AG09309 (cell line): ENCODE data around the gene CYP21A2.
A peak's percentile ranks its signal among the peaks of the same experiment; 100 is the strongest.

Experiments used
- DNase-seq: peaks from one replicate; pipeline ENCODE4 v3.0.0-alpha.2; 2010; ENCODE audit warnings: low read depth
- H3K4me3 ChIP-seq: 2 replicates; pipeline ENCODE4 v1.5.1; 2011; ENCODE audit warnings: mild to moderate bottlenecking, low read depth, low read length, moderate library complexity; ENCODE audit not compliant: control insufficient read depth
- TF ChIP-seq, protein P1 (sequence below): IDR thresholded peaks from 2 replicates; pipeline ENCODE4 v1.5.1; 2011; ENCODE audit warnings: mild to moderate bottlenecking, low read depth, low read length, inconsistent platforms; ENCODE audit not compliant: insufficient read depth, control insufficient read depth; ENCODE audit errors: missing control alignments

The CYP21A2 gene

DNA sequence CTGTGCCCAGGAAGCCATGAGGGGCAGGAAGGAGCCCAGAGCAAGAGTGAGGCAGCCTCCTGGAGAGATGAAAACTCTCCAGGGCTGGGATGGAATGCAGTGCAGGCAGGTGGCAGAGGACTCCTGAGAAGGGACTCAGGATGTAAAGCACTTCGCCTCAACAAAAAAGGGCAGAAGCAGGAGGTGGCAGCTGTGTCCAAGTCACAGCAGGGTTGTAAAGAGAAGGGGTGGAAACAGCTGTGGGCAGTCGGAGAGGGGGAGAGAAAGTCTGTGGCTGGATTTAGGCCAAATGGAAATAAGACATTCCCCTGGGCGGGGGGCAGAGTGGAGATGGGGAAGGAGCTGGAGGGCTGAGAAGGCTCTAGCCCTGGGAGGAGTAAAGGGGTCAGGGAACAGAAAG lies 34.9 kb downstream of the CYP21A2 start:
- no peak overlapping the region for H3K4me3 ChIP-seq
- TF ChIP-seq, protein P1, sequence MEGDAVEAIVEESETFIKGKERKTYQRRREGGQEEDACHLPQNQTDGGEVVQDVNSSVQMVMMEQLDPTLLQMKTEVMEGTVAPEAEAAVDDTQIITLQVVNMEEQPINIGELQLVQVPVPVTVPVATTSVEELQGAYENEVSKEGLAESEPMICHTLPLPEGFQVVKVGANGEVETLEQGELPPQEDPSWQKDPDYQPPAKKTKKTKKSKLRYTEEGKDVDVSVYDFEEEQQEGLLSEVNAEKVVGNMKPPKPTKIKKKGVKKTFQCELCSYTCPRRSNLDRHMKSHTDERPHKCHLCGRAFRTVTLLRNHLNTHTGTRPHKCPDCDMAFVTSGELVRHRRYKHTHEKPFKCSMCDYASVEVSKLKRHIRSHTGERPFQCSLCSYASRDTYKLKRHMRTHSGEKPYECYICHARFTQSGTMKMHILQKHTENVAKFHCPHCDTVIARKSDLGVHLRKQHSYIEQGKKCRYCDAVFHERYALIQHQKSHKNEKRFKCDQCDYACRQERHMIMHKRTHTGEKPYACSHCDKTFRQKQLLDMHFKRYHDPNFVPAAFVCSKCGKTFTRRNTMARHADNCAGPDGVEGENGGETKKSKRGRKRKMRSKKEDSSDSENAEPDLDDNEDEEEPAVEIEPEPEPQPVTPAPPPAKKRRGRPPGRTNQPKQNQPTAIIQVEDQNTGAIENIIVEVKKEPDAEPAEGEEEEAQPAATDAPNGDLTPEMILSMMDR = no peak
- no peak for DNase-seq

DNA sequence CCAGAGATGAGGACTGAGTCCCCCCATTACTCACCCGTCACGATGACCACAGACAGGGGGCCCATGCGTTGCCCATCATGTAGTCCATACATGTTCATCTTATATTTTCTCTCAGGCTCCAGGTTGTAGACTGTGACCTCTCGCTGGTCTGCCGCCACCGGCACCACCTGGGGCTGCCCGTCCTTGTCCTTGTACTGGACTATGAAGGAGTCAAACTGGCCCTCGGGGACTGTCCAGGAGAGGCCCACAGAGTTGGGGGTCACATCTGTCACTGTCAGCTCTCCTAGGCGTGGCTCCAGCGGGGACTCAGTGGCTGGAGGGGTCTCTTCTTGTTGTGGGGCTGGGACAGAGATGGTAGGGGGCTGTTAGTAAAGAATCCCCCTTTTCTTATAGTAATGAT lies 35.4 kb downstream of the CYP21A2 start:
- TF ChIP-seq, protein P1 = no peak
- no peak overlapping the region for H3K4me3 ChIP-seq
- no peak for DNase-seq

DNA sequence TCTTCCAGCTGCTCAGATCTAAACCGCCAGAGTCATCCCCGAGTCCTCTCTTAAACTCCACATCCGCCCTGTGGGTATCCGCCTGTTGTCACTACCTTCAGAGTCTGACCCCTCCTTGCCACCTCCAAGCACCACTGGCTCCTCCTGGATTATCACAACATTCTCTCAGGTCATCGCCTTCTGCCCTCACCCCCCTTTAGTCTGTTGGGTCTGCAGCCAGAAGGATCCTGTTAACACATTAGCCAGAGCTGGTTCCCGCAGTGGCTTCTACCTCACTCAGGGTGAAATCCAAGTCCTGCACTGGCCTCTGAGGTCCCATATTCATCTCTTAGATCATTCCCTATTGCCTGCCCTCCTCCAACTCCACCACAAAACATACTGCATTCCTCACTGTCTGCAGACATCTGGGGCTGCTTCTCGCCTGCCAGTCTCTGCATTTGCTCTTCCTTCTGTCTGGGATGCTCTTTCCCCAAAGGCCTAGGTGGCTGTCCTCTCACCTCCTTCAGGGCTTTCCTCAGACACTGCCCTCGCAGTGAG lies 36.8 kb downstream of the CYP21A2 start:
- no peak for DNase-seq
- TF ChIP-seq, protein P1 = no peak
- no peak overlapping the region for H3K4me3 ChIP-seq

DNA sequence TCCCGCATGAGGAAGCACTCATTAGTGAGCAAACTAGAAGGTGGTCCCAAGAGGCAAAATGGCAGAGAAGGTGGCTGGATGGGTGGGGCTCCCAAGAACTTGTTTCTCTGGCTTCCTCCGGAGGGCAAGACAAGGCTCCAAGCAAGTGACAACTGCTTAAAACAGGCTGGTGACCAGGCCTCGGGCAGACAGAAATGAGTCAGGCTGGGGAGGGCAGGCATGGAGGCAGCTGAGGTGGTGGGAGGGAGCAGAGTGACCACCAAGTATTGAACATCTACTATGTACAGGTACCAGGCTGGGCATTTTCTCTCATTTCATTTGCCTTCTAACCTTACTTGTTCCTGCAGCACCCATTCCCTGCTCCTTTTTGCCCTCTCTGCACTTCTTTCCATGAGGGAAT lies 37.6 kb downstream of the CYP21A2 start:
- no peak for DNase-seq
- no peak overlapping the region for H3K4me3 ChIP-seq
- TF ChIP-seq, protein P1 = no peak

DNA sequence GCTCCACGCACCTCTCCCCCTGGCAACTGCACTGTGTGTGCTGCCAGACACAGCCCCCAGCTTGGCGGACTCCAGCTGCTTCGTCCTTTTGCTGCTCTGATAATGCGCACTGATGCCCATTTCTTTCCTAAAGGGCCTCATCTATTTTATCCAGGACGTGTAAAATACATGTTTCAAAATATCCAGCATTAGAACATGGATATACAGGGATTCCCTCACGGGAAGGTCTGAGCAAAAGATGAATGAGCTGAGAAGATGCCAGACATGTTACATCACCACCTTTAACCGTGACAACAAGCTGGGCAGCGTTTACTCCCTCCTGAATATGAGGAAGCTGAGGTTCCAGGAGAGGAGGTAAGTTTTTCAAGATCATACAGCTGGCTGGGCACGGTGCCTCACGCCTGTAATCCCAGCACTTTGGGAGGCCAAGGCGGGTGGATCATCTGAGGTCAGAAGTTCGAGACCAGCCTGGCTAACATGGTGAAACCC lies 38.1 kb downstream of the CYP21A2 start:
- DNase-seq = peak; percentile 44
- TF ChIP-seq, protein P1 = no peak

DNA sequence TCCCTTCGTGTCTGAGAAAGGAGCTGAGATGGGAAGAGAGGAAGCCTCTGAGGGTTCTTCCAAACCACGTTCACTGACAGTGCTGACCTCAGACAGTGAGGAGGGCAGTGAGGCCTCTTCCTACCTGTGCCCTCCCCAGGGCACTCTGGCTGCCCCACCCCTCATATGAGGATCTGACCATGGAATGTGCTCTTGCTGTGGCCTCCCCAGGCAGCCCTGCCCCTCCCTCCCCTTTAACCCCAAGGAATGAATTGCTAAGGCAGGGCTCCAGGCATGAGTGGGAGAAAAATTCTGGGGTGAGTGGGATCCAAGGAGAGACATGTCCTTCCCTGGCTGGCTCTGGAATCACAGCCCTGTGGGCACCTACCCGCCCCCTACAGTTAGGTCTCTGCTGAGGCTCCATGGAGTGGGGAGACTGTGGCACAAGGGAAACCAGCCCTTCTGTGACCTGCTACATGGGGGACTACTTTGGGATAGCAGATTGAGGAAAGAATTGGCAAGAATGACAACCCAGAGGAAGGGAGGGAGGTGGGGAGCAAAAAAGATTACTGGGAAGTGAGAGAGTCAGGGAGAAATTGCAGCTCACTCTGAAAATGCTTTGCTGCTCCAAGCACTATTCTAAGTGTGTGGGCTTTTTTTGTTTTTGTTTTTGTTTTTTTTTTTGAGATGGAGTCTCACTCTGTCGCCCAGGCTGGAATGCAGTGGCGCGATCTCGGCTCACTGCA lies 41.5 kb downstream of the CYP21A2 start:
- DNase-seq = no peak
- no peak overlapping the region for H3K4me3 ChIP-seq
- TF ChIP-seq, protein P1 = peak; percentile 9

More for the DNA sequence above, 38.1 kb downstream of the CYP21A2 start:
- H3K4me3 ChIP-seq = no peak overlapping the region
